RWPE2 (cell line): ENCODE data around the gene CLSTN2.

Source experiments
- ATAC-seq: fragments of 200-7000 bp; cut with Tn5 transposase; 3 replicates; pipeline ENCODE4 v1.9.1; 2021; ENCODE audit warnings: low read depth
- DNase-seq: peaks from one replicate; pipeline ENCODE4 v3.0.0-alpha.2; 2020; ENCODE audit warnings: low spot score
- H3K27ac ChIP-seq: fragments of 450-650 bp; 2 replicates; pipeline ENCODE4 v1.5.1; 2017; ENCODE audit warnings: mild to moderate bottlenecking; ENCODE audit not compliant: poor library complexity, severe bottlenecking
- H3K27me3 ChIP-seq: fragments of 250-450 bp; sonication (Bioruptor Pico); 2 replicates; pipeline ENCODE4 v1.5.1; 2021; ENCODE audit warnings: mild to moderate bottlenecking, moderate library complexity; ENCODE audit not compliant: insufficient read depth, poor library complexity, severe bottlenecking
- H3K36me3 ChIP-seq: fragments of 250-450 bp; sonication (Bioruptor Pico); 2 replicates; pipeline ENCODE4 v1.5.1; 2020; ENCODE audit warnings: low read depth, mild to moderate bottlenecking, moderate library complexity
- H3K4me1 ChIP-seq: fragments of 250-450 bp; sonication (Bioruptor Pico); 2 replicates; pipeline ENCODE4 v1.5.1; 2021; ENCODE audit warnings: mild to moderate bottlenecking, moderate library complexity; ENCODE audit not compliant: insufficient read depth, poor library complexity, severe bottlenecking
- H3K4me3 ChIP-seq: fragments of 250-450 bp; sonication (Bioruptor Pico); 2 replicates; pipeline ENCODE4 v1.5.1; 2021; ENCODE audit warnings: mild to moderate bottlenecking, moderate library complexity; ENCODE audit not compliant: severe bottlenecking
- H3K9me3 ChIP-seq: fragments of 250-450 bp; sonication (Bioruptor Pico); 2 replicates; pipeline ENCODE4 v1.5.1; 2021; ENCODE audit warnings: mild to moderate bottlenecking, moderate library complexity; ENCODE audit not compliant: severe bottlenecking
- TF ChIP-seq, protein P1 (sequence below): fragments of 450-650 bp; IDR thresholded peaks from one replicate; pipeline ENCODE4 v1.5.1; 2017; ENCODE audit warnings: mild to moderate bottlenecking, moderate library complexity; ENCODE audit not compliant: poor library complexity, severe bottlenecking

CLSTN2 gene

DNA sequence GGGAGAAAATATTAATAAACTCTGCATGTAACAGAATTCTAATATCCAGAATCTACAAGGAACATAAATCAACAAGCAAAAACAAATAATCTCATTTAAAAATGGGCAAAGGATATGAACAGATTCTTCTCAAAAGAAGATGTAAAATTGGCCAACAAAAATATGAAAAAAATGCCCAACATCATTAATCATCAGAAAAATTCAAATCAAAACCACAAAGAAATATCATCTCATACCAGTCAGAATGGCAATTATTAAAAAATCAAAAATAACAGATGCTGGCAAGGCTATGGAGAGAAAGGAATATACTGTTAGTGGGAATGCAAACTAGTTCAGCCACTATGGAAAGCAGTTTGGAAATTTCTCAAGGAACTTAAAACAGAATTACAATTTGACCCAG lies 592.2 kb downstream of the CLSTN2 start:
- Histone ChIP-seq H3K36me3 (no peaks in the 10 kb centered on the region), H3K4me3 (no peak overlapping the region), H3K4me1 (peaks cover 20% of the 10 kb centered on the region), H3K27ac (peak overlapping the region; percentile 96), H3K27me3 (no peaks in the 10 kb centered on the region), H3K9me3 (no peaks in the 10 kb centered on the region)
- DNase-seq: no peak
- no peak for ATAC-seq
- TF ChIP-seq, protein P1, sequence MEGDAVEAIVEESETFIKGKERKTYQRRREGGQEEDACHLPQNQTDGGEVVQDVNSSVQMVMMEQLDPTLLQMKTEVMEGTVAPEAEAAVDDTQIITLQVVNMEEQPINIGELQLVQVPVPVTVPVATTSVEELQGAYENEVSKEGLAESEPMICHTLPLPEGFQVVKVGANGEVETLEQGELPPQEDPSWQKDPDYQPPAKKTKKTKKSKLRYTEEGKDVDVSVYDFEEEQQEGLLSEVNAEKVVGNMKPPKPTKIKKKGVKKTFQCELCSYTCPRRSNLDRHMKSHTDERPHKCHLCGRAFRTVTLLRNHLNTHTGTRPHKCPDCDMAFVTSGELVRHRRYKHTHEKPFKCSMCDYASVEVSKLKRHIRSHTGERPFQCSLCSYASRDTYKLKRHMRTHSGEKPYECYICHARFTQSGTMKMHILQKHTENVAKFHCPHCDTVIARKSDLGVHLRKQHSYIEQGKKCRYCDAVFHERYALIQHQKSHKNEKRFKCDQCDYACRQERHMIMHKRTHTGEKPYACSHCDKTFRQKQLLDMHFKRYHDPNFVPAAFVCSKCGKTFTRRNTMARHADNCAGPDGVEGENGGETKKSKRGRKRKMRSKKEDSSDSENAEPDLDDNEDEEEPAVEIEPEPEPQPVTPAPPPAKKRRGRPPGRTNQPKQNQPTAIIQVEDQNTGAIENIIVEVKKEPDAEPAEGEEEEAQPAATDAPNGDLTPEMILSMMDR: no peak

DNA sequence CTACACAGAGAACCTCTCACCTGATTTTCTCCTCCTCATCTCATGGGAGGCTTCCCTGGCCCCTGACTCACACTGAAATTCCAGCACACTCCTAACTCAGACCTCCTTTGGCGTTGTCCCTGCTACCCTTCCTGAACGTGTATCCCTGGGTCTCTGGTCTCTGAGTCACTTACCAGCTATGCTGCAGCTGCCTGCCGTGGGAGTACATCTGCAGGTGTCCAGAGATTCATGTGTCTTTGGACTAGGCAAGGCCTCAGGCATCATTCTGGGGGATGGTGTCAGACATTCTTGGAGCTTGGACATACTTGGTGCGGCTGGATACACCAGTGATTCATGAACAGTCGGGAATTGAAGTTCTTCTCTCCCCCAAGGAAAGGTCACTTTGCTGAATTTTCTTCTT lies 594.1 kb downstream of the CLSTN2 start:
- H3K4me3 ChIP-seq: no peak overlapping the region
- DNase-seq (peak; percentile 96), ATAC-seq (peak; percentile 98)
- H3K9me3 ChIP-seq: no peaks in the 10 kb centered on the region
- H3K36me3 ChIP-seq: no peaks in the 10 kb centered on the region
- TF ChIP-seq, protein P1: no peak
- H3K27me3 ChIP-seq: no peaks in the 10 kb centered on the region
- peaks cover 20% of the 10 kb centered on the region for H3K4me1 ChIP-seq
- peak overlapping the region; percentile 96 for H3K27ac ChIP-seq

DNA sequence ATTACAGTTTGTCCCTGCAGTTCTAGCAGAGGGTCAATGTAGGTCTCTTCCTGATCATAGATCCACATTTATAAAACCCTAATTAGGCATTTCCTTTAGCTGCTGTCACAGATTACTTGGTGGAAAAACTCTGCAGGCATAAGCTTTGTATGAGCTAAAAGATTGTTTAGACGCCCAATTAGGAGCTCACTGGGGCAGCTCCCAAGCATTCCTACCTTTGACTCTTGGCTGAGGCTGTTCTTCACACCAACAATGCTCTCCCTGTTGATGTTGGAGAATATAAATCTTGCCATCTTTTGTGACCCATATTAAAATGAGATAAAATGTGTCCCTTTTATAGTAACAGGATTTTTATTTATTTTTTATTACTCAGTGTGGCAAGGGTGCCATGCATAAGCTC lies 594.6 kb downstream of the CLSTN2 start:
- no peak overlapping the region for H3K4me3 ChIP-seq
- no peaks in the 10 kb centered on the region for H3K9me3 ChIP-seq
- ATAC-seq (no peak), DNase-seq (no peak)
- peaks cover 20% of the 10 kb centered on the region for H3K4me1 ChIP-seq
- no peaks in the 10 kb centered on the region for H3K36me3 ChIP-seq
- no peaks in the 10 kb centered on the region for H3K27me3 ChIP-seq
- peak overlapping the region; percentile 96 for H3K27ac ChIP-seq
- TF ChIP-seq, protein P1: no peak

DNA sequence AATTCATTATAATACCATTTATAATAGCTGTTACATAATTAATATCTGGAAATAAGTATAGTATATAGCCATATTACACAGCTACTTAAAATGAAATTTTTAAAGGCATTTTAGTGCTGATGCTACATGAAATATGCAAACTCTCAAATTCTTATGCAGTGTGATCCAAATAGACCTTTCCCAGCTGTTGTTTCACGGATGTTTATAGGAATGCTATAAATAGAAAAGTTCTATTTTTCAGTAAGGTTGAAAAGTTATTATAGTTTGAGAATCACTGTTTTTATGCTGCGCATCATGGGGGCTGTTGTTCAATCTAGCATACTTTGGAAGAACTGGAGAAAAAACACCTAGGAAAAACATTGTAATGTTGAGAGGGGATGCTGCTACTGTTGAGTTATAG lies 595.1 kb downstream of the CLSTN2 start:
- Histone ChIP-seq H3K4me3 (no peak overlapping the region), H3K36me3 (no peaks in the 10 kb centered on the region), H3K27ac (peak overlapping the region; percentile 96), H3K9me3 (no peaks in the 10 kb centered on the region), H3K4me1 (peaks cover 20% of the 10 kb centered on the region), H3K27me3 (no peaks in the 10 kb centered on the region)
- DNase-seq (no peak), ATAC-seq (no peak)
- TF ChIP-seq, protein P1: no peak

DNA sequence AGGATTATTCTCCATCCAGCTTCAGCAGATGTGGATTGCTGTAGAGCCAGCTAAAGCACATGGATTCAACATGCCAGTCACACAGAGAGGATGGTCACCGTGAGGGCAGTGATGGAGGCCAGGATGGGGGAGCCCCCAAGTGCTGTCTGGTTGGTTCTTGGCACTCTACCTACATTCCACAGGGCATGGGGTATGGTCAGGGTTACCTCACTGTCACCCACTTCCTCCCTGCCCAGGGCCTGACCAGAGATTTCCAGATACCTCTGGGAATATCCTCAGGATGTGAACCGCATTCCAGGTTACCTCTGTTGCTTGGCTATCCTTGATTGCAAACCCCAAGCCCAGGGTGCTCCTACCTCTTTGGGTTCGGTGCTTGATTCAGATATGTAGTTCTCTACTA lies 595.6 kb downstream of the CLSTN2 start:
- ATAC-seq (no peak), DNase-seq (no peak)
- H3K27me3 ChIP-seq: no peaks in the 10 kb centered on the region
- no peaks in the 10 kb centered on the region for H3K36me3 ChIP-seq
- H3K27ac ChIP-seq: peak overlapping the region; percentile 96
- H3K4me3 ChIP-seq: no peak overlapping the region
- TF ChIP-seq, protein P1: no peak
- H3K4me1 ChIP-seq: peaks cover 20% of the 10 kb centered on the region
- H3K9me3 ChIP-seq: no peaks in the 10 kb centered on the region
